GM19467 (cell line): ENCODE results near the gene FRMD3.

ENCODE experiments used
- ATAC-seq: cut with Tn5 transposase; IDR thresholded peaks from one replicate; pipeline ENCODE4 v1.9.1; 2021; ENCODE audit warnings: mild to moderate bottlenecking, moderate library complexity; ENCODE audit not compliant: unreplicated experiment

Gene FRMD3

DNA sequence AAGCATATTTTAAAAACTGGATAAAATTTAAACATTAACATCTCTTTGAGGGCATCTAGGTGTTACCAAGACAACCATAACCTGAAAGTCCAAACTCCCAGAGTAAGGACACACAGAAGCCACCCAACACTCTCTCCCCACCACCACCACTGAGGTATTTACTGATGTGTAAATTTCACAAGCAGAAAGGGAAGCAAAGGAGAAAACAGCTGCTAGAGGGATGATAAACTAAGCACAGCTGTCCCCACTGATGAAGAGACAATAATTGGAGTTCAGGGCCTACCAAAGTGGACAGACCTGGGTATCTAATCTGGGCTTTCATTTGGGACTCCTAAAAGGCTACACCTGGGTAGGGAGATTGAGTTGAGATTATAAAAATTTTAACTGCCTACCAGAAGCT lies 63.6 kb downstream of the FRMD3 start:
- ATAC-seq, result no peak

DNA sequence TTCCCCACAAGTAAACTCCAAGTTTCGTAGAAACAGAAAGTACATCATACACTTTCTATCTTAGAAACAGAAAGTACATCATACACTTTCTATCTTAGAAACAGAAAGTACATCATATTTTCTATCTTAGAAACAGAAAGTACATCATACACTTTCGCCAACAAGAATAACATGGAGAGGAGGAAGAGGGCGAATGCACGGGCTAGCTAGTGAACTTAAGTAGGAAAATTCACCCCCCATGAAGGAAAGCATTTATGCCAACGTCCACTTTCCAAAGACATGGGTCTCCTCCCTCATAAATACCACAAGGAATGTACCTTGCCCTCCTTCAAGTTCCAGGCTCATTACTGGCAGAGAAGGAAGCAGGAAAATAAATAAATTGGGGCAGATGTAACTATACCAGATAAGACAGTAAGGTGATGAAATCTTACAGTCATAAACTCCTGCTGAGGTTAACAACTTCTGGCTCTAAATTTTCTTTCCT lies 64.7 kb downstream of the FRMD3 start:
- peak; percentile 93 for ATAC-seq

DNA sequence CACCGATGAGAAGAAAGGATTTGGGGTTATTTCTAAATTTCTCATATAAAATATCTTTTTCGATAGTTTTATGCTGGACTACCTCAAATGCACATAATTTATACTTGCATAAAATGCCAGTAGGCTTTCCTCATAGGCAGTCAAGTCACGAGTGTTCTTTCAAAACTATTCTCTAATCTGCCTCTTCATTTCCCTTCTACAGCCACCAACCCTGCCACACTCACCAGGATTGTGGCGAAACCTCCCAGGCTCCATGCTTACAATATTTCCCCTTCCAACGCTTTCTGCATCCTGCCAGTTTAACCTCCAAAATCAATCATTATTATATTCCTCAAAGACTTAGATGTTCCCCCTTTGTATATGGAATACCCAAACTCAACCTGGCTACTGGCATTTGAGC lies 65.4 kb downstream of the FRMD3 start:
- no peak for ATAC-seq

DNA sequence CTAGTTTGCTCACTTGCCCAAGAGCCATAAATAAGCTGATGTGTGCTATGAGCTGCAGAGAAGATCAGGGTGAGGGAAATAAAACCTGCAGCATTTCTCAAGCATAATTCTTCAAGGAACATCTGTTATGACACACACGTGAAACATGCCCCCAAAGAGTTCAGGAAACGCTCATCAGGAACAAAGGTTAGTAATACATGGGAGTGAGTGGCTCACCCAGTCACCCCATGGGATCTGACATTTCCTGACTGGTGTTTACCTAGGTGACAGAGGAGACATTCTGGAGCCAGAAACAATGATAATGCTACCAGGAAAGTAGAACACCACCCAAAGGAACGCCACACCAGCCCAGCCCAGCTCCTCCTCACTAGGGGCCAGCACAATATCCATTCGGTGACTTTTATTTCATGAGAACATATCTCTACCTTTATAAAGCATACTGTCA lies 66.0 kb downstream of the FRMD3 start:
- ATAC-seq, result no peak

DNA sequence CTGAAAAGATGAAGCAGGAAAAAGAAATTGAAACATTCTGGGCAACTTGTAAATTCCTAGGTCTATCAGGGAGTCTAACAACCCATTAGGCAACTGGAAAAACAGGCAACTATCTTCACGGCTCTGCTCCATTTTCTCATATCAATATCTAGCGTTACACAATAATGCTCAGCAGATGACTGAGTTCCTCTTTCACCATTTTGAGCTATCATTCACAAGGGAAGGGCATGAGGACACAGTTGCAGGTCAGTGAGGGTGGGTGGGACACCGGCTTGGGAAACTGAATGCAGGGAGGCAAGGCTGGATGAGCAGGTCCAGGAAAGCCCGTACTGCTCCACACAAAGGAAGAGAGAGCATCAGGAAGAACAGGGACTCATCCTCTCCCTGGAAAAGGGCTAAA lies 67.0 kb downstream of the FRMD3 start:
- no peak for ATAC-seq

DNA sequence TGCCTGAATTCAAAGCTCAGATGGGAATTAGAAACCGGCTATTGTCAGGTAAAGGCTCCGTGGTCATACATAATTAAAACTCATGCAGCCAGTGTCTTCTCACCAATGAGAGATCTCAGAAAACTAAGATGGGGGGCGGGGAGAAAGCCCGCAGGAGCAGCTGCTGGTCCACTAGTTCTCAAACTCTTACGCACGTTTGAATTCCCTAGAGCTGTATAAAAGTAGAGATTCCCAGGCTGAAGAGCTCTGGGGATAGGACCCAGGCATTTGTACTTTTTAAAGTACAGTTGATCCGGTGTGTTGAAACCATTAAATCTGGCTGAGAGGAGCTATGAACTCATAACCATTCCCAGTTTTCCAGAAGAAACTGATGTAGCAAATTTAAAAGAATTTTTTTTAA lies 68.5 kb downstream of the FRMD3 start:
- ATAC-seq, result no peak

DNA sequence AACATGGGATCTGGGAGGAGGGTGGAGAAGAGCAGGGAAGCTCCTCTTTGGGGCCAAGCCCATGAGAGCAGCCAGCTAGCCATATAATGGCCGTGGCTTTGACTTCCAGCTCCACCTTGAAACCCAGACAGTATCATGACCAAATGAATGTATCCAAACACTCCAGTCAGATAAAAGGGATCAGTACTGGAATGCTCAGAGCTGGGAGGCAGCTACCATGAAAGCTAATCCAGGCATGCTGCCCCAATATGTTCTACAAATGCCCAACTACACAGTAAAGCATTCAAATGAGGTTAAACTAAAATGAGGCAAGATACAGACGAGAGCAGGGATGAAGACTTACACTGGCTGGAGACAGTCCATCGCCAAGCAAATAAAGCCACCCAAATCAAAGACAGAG lies 69.4 kb downstream of the FRMD3 start:
- no peak for ATAC-seq

DNA sequence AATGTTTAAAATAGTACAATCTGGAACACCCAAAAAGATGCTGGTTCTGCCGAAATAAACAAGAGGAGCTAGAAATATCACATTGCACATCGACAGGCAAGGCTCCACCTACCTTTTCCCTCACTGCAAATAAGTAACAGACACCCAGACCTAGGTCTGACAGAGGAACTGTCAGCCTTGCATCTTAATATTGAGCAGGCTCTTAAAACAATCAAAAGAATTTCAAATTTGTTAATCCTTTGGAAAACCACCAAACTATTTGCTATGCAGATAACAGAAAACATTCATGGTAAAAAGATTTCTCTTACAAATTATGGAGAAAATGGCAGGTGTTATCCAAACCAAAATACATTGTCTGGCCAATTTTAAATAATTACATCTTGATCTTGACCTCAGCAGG lies 71.3 kb downstream of the FRMD3 start:
- no peak for ATAC-seq

DNA sequence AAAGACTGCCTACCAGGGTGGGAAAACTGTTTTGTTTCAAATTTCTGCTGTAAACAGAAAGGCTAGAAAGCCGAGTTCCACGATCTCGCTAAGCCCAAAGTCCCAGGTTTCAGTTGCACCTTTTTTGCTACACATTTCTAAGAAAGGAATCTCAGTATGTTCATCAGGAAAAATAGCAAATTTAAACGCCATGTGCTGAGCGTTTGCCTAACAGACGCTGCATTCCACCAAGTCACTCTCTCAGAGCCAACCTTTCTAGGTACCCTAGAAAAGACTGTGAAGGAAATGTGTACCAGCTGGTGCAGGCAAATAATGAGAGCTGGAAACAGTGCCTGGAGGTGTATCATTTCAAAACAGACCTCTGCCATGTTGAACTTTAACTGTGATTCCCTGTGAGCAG lies 71.8 kb downstream of the FRMD3 start:
- ATAC-seq, result no peak

DNA sequence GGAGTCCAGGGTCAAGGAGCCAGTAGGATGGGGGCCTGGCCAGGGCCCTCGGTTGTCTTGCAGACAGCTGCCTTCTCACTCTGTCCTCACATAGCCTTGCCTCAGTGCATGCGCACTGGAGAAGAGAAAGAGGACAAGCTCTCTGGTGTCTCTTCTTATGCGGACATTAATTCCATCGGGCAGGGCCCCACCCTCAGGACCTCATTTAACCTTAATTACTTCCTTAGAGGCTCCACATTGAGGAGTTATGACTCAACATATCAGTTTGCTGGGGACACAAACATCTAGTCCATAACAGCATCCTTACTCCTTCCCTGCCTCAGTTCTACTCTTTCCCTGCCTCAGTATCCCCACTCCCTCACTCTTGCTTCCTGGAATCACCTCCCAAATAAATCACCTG lies 78.4 kb downstream of the FRMD3 start:
- no peak for ATAC-seq

DNA sequence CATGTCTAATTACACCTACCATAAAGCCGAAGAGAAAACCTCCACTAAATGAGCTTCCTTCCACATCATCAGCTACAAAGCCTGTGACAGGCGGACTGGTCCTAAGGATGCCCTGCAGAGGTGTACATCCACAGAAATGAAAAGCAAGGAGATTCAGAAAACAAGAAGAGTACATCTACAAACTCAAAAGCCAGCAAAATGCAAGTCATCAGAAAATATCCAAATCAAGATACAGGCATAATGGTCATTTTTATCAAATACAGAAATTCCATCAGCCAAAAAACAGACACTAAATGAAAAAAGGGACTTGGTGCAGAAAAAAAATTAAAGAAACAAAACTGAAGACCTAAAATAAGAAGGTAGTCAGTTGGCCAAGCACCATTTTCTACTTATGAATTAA lies 79.7 kb downstream of the FRMD3 start:
- ATAC-seq, result no peak

DNA sequence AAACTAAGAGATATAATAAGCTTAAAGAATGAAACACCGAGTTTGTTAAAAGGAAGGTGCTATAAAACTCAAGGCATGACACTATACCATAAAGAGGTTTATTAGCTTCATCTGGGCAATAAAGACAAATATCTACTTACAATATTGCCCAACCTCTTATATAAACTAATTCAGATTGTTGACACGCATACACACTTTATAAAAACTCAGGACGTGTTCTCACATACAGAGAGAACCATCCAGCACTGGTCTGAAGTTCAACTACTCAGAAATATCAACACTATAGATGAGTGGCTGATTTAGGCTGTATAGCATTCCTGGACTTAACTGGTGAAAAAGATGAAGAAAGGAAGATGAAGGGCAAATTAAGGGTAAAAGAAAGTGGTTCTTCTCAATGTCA lies 81.2 kb downstream of the FRMD3 start:
- ATAC-seq, result no peak

DNA sequence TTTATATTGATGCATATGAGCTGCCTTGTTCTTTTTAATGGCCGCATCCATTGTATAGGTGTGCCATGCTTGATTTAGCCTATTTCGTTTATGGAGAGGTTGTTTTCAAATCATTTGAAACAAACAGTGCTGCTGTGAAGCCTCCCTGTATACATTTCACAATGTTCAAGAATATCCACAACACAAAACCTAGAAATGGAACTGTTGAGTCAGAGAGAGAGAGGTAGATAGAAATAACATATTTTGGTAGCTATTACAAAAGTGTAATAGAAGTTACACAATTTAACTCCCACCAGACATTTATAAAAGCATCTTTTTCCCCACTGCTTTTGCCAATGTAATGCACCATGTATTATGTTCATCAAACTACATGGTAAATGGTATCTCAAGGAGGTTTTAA lies 82.0 kb downstream of the FRMD3 start:
- no peak for ATAC-seq

DNA sequence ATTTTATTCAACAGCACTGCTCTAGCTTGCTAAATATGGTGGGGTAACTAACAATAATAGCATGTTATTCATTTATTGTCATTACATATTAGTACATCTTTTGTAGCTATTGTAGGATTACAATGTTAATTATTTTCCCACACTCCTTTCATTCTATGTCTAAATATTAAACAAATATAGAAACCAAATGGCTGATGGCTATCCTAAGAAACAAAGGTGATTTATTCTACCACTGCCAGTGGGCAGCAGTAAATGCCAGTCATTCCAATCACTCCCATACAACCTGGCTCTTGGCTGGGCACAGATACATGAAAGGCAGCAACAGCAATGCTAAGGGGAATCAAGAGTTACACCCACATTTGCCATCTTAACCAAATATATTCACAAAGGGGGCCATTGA lies 84.1 kb downstream of the FRMD3 start:
- no peak for ATAC-seq

DNA sequence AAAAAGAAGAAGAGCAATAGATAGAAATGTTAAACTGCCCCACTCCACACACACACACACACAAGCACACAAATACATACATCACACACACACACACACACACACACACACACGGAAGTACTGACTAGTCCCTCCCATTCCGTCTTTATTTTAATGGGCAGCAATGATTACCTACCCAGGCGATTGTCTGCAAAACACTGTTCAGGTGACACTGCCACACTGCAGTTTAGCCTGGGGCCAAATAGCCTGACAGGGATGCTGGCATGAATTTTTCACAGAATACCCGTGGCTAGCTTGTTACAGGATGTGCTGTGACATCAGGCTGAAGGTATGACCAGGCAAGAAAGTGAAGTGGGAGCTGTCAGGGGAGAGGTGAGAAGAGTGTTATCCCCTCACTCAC lies 86.9 kb downstream of the FRMD3 start:
- ATAC-seq, result no peak

DNA sequence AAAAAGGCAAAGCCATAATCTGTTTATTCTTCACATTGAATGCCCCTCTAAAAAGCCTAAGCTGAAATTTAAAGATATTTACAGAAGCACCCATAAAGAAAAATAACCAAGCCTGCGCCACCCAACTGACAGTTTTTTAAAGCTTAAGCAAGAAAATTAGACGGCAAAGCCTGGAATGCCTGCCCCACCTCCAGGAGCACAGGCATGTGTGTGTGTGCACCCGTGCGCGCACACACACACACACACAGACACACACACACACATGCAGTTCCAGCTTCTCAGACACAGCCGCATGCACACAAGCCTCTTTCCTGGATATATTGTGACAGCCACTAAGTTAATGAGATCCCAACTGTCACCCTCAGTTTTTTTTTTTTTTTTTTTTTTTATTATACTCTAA lies 88.2 kb downstream of the FRMD3 start:
- no peak for ATAC-seq

DNA sequence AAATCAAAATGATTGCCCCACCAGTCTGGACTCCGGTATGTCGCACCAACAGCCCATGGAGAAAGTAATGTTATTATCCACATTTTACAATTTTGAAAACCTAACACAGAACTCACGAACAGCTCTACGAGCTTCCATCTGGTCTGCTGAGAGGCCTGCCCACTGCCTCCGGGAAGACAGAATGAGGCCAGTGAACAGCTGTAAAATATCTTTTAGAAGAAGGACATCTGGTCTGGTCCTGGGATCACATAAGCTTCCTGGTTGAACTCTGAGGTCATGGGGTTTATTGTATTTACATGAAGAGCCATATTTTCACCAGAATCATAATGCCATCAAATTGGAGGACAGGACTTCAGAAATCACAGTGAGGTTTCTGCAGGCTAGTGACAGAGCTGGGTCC lies 89.0 kb downstream of the FRMD3 start:
- no peak for ATAC-seq

DNA sequence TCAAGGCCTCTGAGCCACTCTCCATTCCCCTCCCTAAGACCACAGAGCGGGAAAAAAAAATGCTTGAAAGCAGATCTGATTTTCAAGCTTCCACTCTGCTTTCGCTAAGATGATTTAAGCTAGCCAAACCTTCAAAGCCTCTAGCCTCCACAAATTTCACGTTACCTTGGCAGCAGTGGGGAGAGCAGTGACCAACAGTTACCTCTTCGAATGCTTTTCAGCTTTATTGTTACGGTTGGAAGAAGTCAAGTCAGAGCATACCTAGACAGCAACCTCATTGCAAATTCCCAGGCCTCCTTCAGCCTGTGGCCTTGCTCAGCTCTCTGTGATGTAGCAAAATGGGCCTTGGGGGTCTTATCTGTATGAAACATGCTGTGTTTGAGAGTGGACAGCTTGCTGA lies 89.6 kb downstream of the FRMD3 start:
- ATAC-seq, result no peak

DNA sequence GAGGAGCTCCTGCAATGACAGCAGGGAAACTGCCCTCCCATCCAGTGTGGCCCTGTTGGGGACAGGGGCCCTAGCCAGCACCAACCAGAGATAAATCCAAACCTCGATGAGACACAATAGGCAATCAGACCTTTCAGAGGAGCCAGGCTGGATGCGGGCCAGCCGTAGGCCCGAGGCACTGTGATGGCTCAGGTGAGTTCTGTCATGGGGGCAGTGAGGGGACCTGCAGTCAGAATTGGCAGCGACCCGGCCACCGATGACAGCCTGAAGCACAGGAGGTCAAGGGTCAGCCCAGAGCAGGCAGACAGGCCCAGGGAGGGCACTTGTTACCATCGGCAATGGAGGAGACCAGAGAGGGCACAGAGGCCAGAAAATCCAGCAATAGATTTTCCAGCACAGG lies 90.8 kb downstream of the FRMD3 start:
- ATAC-seq, result no peak

DNA sequence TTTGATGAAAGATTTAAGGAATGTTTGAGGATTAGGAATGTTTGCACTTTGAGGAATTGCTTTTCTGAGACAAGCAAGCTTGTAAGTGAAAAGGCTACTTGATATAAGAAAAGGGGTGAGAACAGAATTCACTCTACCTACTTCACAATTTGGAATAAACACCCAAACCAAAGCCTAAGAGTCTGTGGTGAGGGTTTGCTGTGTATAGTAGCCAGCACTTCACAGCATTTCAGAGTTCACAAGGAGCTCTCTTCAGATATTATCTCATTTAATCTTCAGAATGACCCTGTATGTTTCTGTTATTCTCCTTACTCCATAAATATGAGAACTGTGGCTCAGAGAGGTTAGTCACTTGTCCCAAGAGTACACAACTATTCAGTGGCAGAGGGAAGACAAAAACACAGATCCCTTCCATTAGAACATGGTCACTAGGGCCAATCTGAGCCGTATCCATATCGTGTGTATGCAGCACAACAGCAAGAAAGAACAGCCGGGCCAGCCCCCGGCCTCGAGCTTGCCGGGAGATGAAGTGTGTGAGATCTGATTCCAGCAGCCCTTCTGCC lies 92.4 kb downstream of the FRMD3 start:
- ATAC-seq, result no peak

DNA sequence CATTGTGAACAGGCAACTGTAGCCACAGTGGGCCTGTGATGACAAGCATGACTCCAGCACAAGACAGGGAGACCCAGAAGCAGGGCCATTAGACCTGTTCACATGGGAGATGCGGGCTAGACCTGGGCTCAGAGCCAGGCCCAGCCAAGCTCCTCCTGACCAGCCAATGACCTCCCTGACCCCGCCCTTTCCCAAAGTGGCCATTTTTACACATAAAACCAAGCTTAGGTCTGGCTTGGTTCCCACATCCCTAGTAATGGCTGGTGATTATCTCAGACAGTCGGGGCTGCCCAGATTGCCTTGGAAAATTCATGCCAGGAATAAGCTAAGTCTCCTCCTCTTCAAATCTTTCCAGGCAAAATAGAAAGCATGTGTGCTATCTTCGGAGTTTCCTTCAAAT lies 94.1 kb downstream of the FRMD3 start:
- ATAC-seq, result no peak

DNA sequence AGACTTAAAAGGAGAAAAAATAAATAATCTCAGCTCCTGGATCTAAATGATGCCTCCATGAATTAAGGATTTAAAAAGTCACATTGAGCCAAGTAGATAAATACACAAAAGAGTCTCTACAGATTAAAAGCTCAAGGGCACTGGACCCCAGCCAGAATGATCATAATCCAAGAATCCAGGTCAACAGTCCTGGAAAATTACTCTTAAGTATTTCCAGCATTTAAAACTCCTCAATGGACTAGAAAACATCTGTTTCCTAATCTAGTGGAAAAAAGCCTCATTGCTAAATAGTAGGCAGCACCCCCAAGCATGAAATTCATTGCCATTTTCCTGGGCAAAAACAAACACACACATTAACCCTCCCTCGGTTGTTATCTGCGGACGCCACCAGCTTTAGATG lies 96.8 kb downstream of the FRMD3 start:
- ATAC-seq, result no peak

DNA sequence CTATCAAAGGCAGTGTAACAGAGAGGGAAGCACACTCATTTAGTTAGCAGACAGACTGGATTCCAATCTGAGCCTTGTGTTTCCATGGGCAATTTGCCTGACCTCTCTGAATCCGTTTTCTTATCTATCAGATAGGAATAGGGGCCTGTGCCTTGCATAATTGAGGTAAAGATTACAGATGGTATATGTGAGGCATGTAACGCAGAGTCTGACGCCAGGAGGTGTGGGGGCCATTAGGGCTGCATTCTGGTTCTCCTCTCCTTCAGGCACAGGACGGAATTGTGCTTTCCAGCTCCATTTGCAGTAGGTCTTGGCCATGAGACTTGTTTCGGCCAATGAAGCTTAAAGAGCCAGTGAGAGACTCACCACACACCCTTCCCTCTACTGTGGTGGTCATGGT lies 97.6 kb downstream of the FRMD3 start:
- ATAC-seq, result no peak

DNA sequence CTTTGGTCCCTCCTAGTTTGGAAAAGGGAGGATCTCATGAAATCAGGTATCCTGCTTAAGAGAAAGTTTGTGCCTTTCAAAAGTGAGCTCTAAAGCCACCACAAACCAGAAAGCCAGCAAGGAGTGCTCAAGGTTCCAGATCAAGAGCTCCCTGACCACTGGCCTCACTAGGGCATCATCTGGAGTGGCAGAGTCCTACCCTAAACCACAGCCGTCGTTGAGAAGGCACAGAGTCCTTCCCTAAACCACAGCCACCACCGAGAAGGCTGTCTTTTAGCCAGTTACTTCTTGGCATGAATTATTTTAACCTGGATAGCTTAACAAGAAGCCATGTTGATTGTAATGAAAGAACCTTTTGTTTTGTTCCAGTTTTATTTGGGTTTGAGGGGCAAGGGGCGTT lies 102.9 kb downstream of the FRMD3 start:
- no peak for ATAC-seq
